ENCODE data around the gene PSAPL1.

PSAPL1 gene

GRCh38 chr4:7392438-7393421 is 42.0 kb downstream of the PSAPL1 start:
- TF ChIP-seq CTCF (conservative IDR thresholded peaks at IDR 0.05; ENCODE audit: low read depth, low read length) = no peak
- no peak overlapping the region for H3K4me3 ChIP-seq (ENCODE audit: low read length)
- DNase-seq (ENCODE audit: low read depth) = no peak

DNA sequence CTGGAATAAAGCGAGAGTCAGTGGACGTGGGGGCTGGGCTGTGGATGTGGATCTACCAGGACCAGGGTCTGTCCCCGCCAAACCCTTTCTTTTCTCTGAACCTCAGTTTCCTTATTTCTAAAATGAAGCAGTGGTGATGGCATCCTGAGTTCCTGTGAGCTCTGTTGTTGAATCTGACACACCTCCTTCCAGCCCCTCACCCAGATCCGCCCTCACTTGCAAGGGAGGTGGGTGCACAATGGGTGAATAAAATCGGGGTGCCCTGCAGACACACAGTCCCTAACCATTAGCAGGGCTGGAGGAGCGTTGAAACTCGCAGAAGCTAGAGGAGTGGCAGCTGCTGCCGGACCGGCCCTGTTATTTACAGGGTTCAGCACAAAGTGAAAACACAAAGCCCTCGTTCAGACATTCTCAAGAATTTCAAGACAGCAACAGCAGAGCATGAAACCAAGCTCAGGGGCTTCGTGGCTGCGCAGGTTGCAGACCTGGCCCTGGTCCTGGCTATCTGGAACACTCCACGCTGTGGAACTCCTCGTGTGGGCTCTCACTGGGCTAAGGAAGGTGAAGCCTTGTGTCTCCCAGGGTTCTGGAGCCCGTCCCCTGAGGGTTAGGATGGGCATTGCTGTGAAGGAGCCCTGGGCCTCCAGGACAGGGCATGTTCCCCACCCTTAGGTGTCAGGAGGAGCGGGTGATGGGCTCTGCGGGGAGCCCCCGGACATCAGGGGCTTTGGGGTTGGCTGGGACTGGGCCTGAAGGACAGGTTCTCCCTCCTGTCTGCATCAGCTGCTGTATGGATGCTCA is 42.9 kb downstream of the PSAPL1 start:
- DNase-seq (ENCODE audit: low read depth) = no peak
- no peak overlapping the region for H3K4me3 ChIP-seq (ENCODE audit: low read length)
- no peak for TF ChIP-seq CTCF (conservative IDR thresholded peaks at IDR 0.05; ENCODE audit: low read depth, low read length)

DNA sequence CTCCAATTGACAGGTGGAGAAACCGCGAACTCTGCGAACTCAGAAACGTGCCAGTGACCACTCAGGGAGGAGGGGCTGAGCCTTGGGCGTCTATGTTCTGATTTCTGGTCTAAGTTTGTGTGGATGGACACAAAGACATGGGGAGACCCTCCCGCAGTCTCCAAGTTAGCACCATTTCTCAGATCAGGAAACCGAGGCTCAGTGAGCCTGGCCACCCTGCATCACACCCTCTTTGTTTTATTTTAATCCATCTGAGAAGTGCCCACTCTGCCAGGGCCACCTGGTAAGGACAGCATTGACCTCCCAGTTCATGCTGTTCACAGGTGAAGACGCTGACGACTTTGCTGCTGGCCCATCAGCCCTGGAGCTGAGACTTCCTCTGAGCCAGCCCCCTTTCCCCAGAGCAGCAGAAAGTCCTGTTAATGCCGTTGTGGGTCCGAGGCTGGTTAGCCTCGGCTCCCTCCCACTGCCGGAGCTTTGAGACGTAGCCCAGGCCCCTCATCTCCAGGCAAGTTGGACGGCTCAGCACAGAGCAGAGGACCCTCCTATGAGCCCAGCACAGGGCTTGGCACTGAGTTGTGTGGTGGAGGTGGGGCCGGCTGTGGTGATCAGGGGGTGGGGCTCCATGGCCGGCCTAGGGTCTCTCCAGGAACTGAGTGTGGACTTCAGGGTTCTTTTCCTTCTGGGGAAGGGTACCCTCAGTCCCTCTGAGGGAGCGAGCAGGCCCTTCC is 43.7 kb downstream of the PSAPL1 start:
- DNase-seq (ENCODE audit: low read depth) = no peak
- no peak for TF ChIP-seq CTCF (conservative IDR thresholded peaks at IDR 0.05; ENCODE audit: low read depth, low read length)
- no peak overlapping the region for H3K4me3 ChIP-seq (ENCODE audit: low read length)

DNA sequence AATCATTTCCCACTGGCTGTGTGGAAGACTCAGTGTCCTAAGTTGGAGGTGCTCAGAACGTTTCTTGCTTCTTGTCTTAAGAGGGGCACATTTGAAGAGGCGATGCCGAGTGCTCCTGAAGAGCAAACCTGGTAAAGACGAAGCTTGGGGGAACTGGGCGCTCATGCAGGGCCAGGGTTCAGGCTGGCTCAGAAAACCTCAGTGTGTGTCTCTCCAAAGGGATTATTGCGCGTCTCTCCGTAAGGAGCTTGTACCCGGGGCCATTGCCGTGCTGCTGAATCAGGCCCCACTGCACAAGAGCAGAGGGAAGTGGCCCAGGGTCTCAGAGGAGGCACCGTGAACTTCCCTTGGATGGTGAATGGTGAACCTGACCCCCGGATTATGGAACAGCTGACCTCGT is 44.4 kb downstream of the PSAPL1 start:
- no peak for TF ChIP-seq CTCF (conservative IDR thresholded peaks at IDR 0.05; ENCODE audit: low read depth, low read length)
- no peak overlapping the region for H3K4me3 ChIP-seq (ENCODE audit: low read length)
- DNase-seq (ENCODE audit: low read depth) = no peak

- DNase-seq (ENCODE audit: low read depth) = no peak
- TF ChIP-seq CTCF (conservative IDR thresholded peaks at IDR 0.05; ENCODE audit: low read depth, low read length) = no peak
- H3K4me3 ChIP-seq (ENCODE audit: low read length) = no peak overlapping the region
Measured at GRCh38 chr4:7389719-7390118, 45.0 kb downstream of the PSAPL1 start.

- H3K4me3 ChIP-seq (ENCODE audit: low read length) = no peak overlapping the region
- no peak for TF ChIP-seq CTCF (conservative IDR thresholded peaks at IDR 0.05; ENCODE audit: low read depth, low read length)
- no peak for DNase-seq (ENCODE audit: low read depth)
Measured at GRCh38 chr4:7389101-7389701, 45.5 kb downstream of the PSAPL1 start.
